ENCODE results near the gene SLC9A8. TPM values are rescaled to one million over a fixed set of nuclear protein-coding genes. Genes with fewer than 3 reads are reported as not detected.
"Not testable (repeated sequence)": the region's sequence is repeated elsewhere in the genome, so short reads cannot be mapped to it uniquely, and the experiment has no call there.

The SLC9A8 gene
- total RNA-seq, 1 donor from 2014 or later, result 5.2 TPM

DNA sequence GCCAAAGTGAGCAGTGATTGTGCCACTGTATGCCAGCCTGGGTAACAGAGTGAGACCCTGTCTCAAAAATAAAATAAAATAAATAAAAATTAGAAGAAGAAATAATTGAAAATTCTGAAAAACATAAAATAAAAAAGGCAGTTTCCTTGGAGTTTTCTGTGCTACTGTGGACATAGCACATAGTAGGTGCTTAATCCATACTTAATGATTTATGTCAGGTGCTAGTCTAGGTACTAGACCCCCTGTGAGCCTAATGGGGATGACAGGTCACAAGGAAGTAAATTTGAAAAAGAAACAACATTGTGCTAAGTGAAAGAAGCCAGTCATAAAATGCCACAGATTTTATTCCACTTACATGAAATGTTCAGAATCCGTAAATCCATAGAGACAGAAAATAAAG lies 9.2 kb upstream of the SLC9A8 start:
- Mint-ChIP-seq H3K27ac (ENCODE audit: unreplicated experiment) (no peak overlapping the region), H3K4me3 (ENCODE audit: unreplicated experiment) (no peak overlapping the region), H3K9me3 (ENCODE audit: low read depth) (peaks cover 3% of the 10 kb centered on the region)

DNA sequence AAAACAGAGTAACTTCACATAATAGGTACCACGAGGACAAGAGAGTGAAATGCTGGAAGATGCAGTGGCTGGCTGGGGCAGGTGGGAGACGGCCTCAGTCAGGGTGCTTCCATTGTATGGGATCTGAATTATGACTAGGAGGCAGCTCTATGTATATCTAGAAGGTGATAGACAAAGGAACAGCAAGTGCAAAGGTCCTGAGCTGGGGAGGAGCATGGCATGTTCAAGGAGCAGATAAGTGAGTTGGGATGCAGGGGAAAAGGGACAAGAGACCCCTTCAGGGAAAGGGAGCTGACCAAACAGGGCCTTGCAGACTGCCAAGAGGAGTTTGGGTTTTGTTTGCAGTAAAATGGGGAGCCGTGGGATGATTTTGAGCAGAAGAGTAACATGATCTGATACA lies 8.3 kb upstream of the SLC9A8 start:
- DNase-seq (ENCODE audit: low spot score), result no peak
- no peaks in the 10 kb centered on the region for H3K27me3 Mint-ChIP-seq (ENCODE audit: low read depth)
- TF ChIP-seq, protein P1, sequence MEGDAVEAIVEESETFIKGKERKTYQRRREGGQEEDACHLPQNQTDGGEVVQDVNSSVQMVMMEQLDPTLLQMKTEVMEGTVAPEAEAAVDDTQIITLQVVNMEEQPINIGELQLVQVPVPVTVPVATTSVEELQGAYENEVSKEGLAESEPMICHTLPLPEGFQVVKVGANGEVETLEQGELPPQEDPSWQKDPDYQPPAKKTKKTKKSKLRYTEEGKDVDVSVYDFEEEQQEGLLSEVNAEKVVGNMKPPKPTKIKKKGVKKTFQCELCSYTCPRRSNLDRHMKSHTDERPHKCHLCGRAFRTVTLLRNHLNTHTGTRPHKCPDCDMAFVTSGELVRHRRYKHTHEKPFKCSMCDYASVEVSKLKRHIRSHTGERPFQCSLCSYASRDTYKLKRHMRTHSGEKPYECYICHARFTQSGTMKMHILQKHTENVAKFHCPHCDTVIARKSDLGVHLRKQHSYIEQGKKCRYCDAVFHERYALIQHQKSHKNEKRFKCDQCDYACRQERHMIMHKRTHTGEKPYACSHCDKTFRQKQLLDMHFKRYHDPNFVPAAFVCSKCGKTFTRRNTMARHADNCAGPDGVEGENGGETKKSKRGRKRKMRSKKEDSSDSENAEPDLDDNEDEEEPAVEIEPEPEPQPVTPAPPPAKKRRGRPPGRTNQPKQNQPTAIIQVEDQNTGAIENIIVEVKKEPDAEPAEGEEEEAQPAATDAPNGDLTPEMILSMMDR (IDR thresholded peaks at IDR 0.05), result no peak
- H3K9me3 Mint-ChIP-seq (ENCODE audit: low read depth), result peaks cover 3% of the 10 kb centered on the region
- no peaks in the 10 kb centered on the region for H3K4me1 Mint-ChIP-seq (ENCODE audit: low read depth)
- no peaks in the 10 kb centered on the region for H3K36me3 Mint-ChIP-seq (ENCODE audit: low read depth)
- no peak overlapping the region for H3K27ac Mint-ChIP-seq (ENCODE audit: unreplicated experiment)
- H3K4me3 Mint-ChIP-seq (ENCODE audit: unreplicated experiment), result no peak overlapping the region

More for the DNA sequence above, 9.2 kb upstream of the SLC9A8 start:
- Mint-ChIP-seq H3K27me3 (ENCODE audit: low read depth) (peaks cover 3% of the 10 kb centered on the region), H3K4me1 (ENCODE audit: low read depth) (no peaks in the 10 kb centered on the region), H3K36me3 (ENCODE audit: low read depth) (no peaks in the 10 kb centered on the region)
- TF ChIP-seq, protein P1 (IDR thresholded peaks at IDR 0.05), result no peak
- no peak for DNase-seq (ENCODE audit: low spot score)

GRCh38 chr20:49805224-49805876 lies 7.3 kb upstream of the SLC9A8 start:
- H3K9me3 Mint-ChIP-seq (ENCODE audit: low read depth); H3K27me3 Mint-ChIP-seq (ENCODE audit: low read depth); DNase-seq (ENCODE audit: low spot score); H3K27ac Mint-ChIP-seq (ENCODE audit: unreplicated experiment); H3K4me1 Mint-ChIP-seq (ENCODE audit: low read depth); H3K36me3 Mint-ChIP-seq (ENCODE audit: low read depth); H3K4me3 Mint-ChIP-seq (ENCODE audit: unreplicated experiment): not testable (repeated sequence)

GRCh38 chr20:49808753-49809152 lies 3.9 kb upstream of the SLC9A8 start:
- TF ChIP-seq, protein P1 (IDR thresholded peaks at IDR 0.05), result no peak
- H3K27ac Mint-ChIP-seq (ENCODE audit: unreplicated experiment), result no peak overlapping the region
- no peak overlapping the region for H3K4me3 Mint-ChIP-seq (ENCODE audit: unreplicated experiment)
- DNase-seq (ENCODE audit: low spot score), result no peak
- peaks cover 16% of the 10 kb centered on the region for H3K4me1 Mint-ChIP-seq (ENCODE audit: low read depth)
- H3K9me3 Mint-ChIP-seq (ENCODE audit: low read depth), result peaks cover under 1% of the 10 kb centered on the region
- no peaks in the 10 kb centered on the region for H3K36me3 Mint-ChIP-seq (ENCODE audit: low read depth)
- no peaks in the 10 kb centered on the region for H3K27me3 Mint-ChIP-seq (ENCODE audit: low read depth)

GRCh38 chr20:49809803-49810359 lies 2.7 kb upstream of the SLC9A8 start:
- Mint-ChIP-seq H3K27ac (ENCODE audit: unreplicated experiment) (no peak overlapping the region), H3K4me1 (ENCODE audit: low read depth) (peaks cover 24% of the 10 kb centered on the region), H3K27me3 (ENCODE audit: low read depth) (no peaks in the 10 kb centered on the region), H3K4me3 (ENCODE audit: unreplicated experiment) (no peak overlapping the region), H3K36me3 (ENCODE audit: low read depth) (peaks cover under 1% of the 10 kb centered on the region), H3K9me3 (ENCODE audit: low read depth) (no peaks in the 10 kb centered on the region)
- DNase-seq (ENCODE audit: low spot score), result no peak
- TF ChIP-seq, protein P1 (IDR thresholded peaks at IDR 0.05), result no peak
